ENCODE data around the gene MAGIX.

MAGIX gene

GRCh38 chrX:49178537-49178936 lies 16.0 kb downstream of the MAGIX start:
- no peak for TF ChIP-seq POLR2A (IDR thresholded peaks at IDR 0.05; ENCODE audit: low read depth, low read length)
- no peak for TF ChIP-seq POLR2AphosphoS5 (IDR thresholded peaks at IDR 0.05; ENCODE audit: low read depth, low read length)
- TF ChIP-seq SPI1 (IDR thresholded peaks at IDR 0.05; ENCODE audit: low read depth, low read length): no peak
- no peak for TF ChIP-seq POU2F2 (IDR thresholded peaks at IDR 0.05; ENCODE audit: low read depth, low read length)
- TF ChIP-seq PAX5 (IDR thresholded peaks at IDR 0.05; ENCODE audit: insufficient read depth, low read length, severe bottlenecking): no peak
- no peak for TF ChIP-seq TAF1 (IDR thresholded peaks at IDR 0.05; ENCODE audit: low read depth, low read length)
- DNase-seq (ENCODE audit: insufficient read length, low spot score) (no peak), FAIRE-seq (no peak)

- DNase-seq (ENCODE audit: insufficient read length, low spot score) (no peak), FAIRE-seq (no peak)
- TF ChIP-seq POLR2A (IDR thresholded peaks at IDR 0.05; ENCODE audit: low read depth, low read length): no peak
- no peak for TF ChIP-seq PAX5 (IDR thresholded peaks at IDR 0.05; ENCODE audit: insufficient read depth, low read length, severe bottlenecking)
- no peak for TF ChIP-seq POU2F2 (IDR thresholded peaks at IDR 0.05; ENCODE audit: low read depth, low read length)
- TF ChIP-seq TAF1 (IDR thresholded peaks at IDR 0.05; ENCODE audit: low read depth, low read length): no peak
- no peak for TF ChIP-seq SPI1 (IDR thresholded peaks at IDR 0.05; ENCODE audit: low read depth, low read length)
- TF ChIP-seq POLR2AphosphoS5 (IDR thresholded peaks at IDR 0.05; ENCODE audit: low read depth, low read length): no peak
Observed at GRCh38 chrX:49179358-49179757, 16.8 kb downstream of the MAGIX start.

- DNase-seq (ENCODE audit: insufficient read length, low spot score): no peak
- no peak for TF ChIP-seq POLR2A (IDR thresholded peaks at IDR 0.05; ENCODE audit: low read depth, low read length)
- no peak for TF ChIP-seq POU2F2 (IDR thresholded peaks at IDR 0.05; ENCODE audit: low read depth, low read length)
- no peak for TF ChIP-seq POLR2AphosphoS5 (IDR thresholded peaks at IDR 0.05; ENCODE audit: low read depth, low read length)
- no peak for FAIRE-seq
Observed at GRCh38 chrX:49183701-49184281, 21.2 kb downstream of the MAGIX start.

- TF ChIP-seq POLR2AphosphoS5 (IDR thresholded peaks at IDR 0.05; ENCODE audit: low read depth, low read length): no peak
- TF ChIP-seq TAF1 (IDR thresholded peaks at IDR 0.05; ENCODE audit: low read depth, low read length): peak; percentile 20; the same call in 1 of the 2 replicates
- no peak for TF ChIP-seq PAX5 (IDR thresholded peaks at IDR 0.05; ENCODE audit: insufficient read depth, low read length, severe bottlenecking)
- TF ChIP-seq POU2F2 (IDR thresholded peaks at IDR 0.05; ENCODE audit: low read depth, low read length): no peak
- no peak for TF ChIP-seq POLR2A (IDR thresholded peaks at IDR 0.05; ENCODE audit: low read depth, low read length)
- no peak for TF ChIP-seq SPI1 (IDR thresholded peaks at IDR 0.05; ENCODE audit: low read depth, low read length)
- DNase-seq (ENCODE audit: insufficient read length, low spot score) (no peak), FAIRE-seq (peak; percentile 92)
Observed at GRCh38 chrX:49184294-49185281, 22.0 kb downstream of the MAGIX start.

GRCh38 chrX:49186125-49187027 lies 23.8 kb downstream of the MAGIX start, which contains the start of gene PRICKLE3:
Gene PRICKLE3, minus strand, starts transcription at chrX:49186373. Its CDS starts 76 bp downstream, at chrX:49186297.
- FAIRE-seq: peak; percentile 98
- TF ChIP-seq POU2F2 (IDR thresholded peaks at IDR 0.05; ENCODE audit: low read depth, low read length) (no peak), SPI1 (IDR thresholded peaks at IDR 0.05; ENCODE audit: low read depth, low read length) (no peak), PAX5 (IDR thresholded peaks at IDR 0.05; ENCODE audit: insufficient read depth, low read length, severe bottlenecking) (no peak), POLR2A (IDR thresholded peaks at IDR 0.05; ENCODE audit: low read depth, low read length) (0 out of 2 replicates have a peak, but pooled peaks have one; percentile 28), POLR2AphosphoS5 (IDR thresholded peaks at IDR 0.05; ENCODE audit: low read depth, low read length) (no peak)

GRCh38 chrX:49187028-49187394 lies 24.5 kb downstream of the MAGIX start:
- no peak for DNase-seq (ENCODE audit: insufficient read length, low spot score)
- TF ChIP-seq POLR2A (IDR thresholded peaks at IDR 0.05; ENCODE audit: low read depth, low read length) (no peak), TAF1 (IDR thresholded peaks at IDR 0.05; ENCODE audit: low read depth, low read length) (no peak), POU2F2 (IDR thresholded peaks at IDR 0.05; ENCODE audit: low read depth, low read length) (no peak), PAX5 (IDR thresholded peaks at IDR 0.05; ENCODE audit: insufficient read depth, low read length, severe bottlenecking) (no peak), POLR2AphosphoS5 (IDR thresholded peaks at IDR 0.05; ENCODE audit: low read depth, low read length) (no peak), SPI1 (IDR thresholded peaks at IDR 0.05; ENCODE audit: low read depth, low read length) (no peak)
- no peak for FAIRE-seq

More at GRCh38 chrX:49186125-49187027, 23.8 kb downstream of the MAGIX start, which contains the start of gene PRICKLE3:
- DNase-seq (ENCODE audit: insufficient read length, low spot score): peak; percentile 74

GRCh38 chrX:49187526-49187925 lies 25.0 kb downstream of the MAGIX start:
- FAIRE-seq (no peak), DNase-seq (ENCODE audit: insufficient read length, low spot score) (no peak)
- no peak for TF ChIP-seq POU2F2 (IDR thresholded peaks at IDR 0.05; ENCODE audit: low read depth, low read length)
- no peak for TF ChIP-seq TAF1 (IDR thresholded peaks at IDR 0.05; ENCODE audit: low read depth, low read length)
- TF ChIP-seq POLR2A (IDR thresholded peaks at IDR 0.05; ENCODE audit: low read depth, low read length): no peak
- TF ChIP-seq POLR2AphosphoS5 (IDR thresholded peaks at IDR 0.05; ENCODE audit: low read depth, low read length): no peak
- TF ChIP-seq PAX5 (IDR thresholded peaks at IDR 0.05; ENCODE audit: insufficient read depth, low read length, severe bottlenecking): no peak
- TF ChIP-seq SPI1 (IDR thresholded peaks at IDR 0.05; ENCODE audit: low read depth, low read length): no peak

GRCh38 chrX:49188468-49189076 lies 26.0 kb downstream of the MAGIX start:
- no peak for FAIRE-seq
- TF ChIP-seq SPI1 (IDR thresholded peaks at IDR 0.05; ENCODE audit: low read depth, low read length) (no peak), POLR2A (IDR thresholded peaks at IDR 0.05; ENCODE audit: low read depth, low read length) (no peak), TAF1 (IDR thresholded peaks at IDR 0.05; ENCODE audit: low read depth, low read length) (no peak), PAX5 (IDR thresholded peaks at IDR 0.05; ENCODE audit: insufficient read depth, low read length, severe bottlenecking) (no peak), POU2F2 (IDR thresholded peaks at IDR 0.05; ENCODE audit: low read depth, low read length) (no peak), POLR2AphosphoS5 (IDR thresholded peaks at IDR 0.05; ENCODE audit: low read depth, low read length) (no peak)

More at GRCh38 chrX:49188468-49189076, 26.0 kb downstream of the MAGIX start:
- DNase-seq (ENCODE audit: insufficient read length, low spot score): no peak
